Measurements from ENCODE around the gene CHST9.
"Not testable (repeated sequence)": the region's sequence is repeated elsewhere in the genome, so short reads cannot be mapped to it uniquely, and the experiment has no call there.

The CHST9 gene, protein sequence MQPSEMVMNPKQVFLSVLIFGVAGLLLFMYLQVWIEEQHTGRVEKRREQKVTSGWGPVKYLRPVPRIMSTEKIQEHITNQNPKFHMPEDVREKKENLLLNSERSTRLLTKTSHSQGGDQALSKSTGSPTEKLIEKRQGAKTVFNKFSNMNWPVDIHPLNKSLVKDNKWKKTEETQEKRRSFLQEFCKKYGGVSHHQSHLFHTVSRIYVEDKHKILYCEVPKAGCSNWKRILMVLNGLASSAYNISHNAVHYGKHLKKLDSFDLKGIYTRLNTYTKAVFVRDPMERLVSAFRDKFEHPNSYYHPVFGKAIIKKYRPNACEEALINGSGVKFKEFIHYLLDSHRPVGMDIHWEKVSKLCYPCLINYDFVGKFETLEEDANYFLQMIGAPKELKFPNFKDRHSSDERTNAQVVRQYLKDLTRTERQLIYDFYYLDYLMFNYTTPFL

GRCh38 chr18:27185025-27185763, at the start of gene CHST9:
TSS of gene CHST9 (minus strand) at chr18:27185308. CDS start at chr18:27142809, 42,499 bp downstream.
- DNase-seq (ENCODE audit: low read depth, low spot score): no peak
- H3K4me3 ChIP-seq (ENCODE audit: low read length): peak within 1 kb of the TSS; percentile 95
- no CpG with 5 or more reads among the region's 67 CpGs for WGBS (ENCODE audit: insufficient coverage, insufficient read length)

DNA sequence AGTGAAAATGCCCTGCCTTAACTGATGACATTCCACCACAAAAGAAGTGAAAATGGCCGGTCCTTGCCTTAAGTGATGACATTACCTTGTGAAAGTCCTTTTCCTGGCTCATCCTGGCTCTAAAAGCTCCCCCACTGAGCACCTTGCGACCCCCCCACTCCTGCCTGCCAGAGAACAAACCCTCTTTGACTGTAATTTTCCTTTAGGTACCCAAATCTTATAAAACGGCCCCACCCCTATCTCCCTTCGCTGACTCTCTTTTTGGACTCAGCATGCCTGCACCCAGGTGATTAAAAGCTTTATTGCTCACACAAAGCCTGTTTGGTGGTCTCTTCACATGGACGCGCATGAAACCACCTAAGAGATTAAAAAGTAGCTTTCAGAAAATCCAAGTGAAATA, 47.2 kb upstream of the CHST9 start:
- WGBS (ENCODE audit: insufficient coverage, insufficient read length): no CpG with 5 or more reads among the region's 6 CpGs
- H3K4me3 ChIP-seq (ENCODE audit: low read length); H3K4me1 ChIP-seq (ENCODE audit: control insufficient read depth, insufficient read depth, low read length); H3K27me3 ChIP-seq (ENCODE audit: control insufficient read depth, insufficient read depth, low read length); DNase-seq (ENCODE audit: low read depth, low spot score); H3K27ac ChIP-seq (ENCODE audit: low read length); H3K9me3 ChIP-seq (ENCODE audit: control insufficient read depth, insufficient read depth, low read length); H3K36me3 ChIP-seq (ENCODE audit: control insufficient read depth, insufficient read depth, low read length): not testable (repeated sequence)

More at GRCh38 chr18:27185025-27185763, at the start of gene CHST9:
- H3K9me3 ChIP-seq (ENCODE audit: control insufficient read depth, insufficient read depth, low read length): no peaks in the 10 kb centered on the region
- no peaks in the 10 kb centered on the region for H3K36me3 ChIP-seq (ENCODE audit: control insufficient read depth, insufficient read depth, low read length)
- H3K27ac ChIP-seq (ENCODE audit: low read length): no peak within 1 kb of the TSS
- H3K27me3 ChIP-seq (ENCODE audit: control insufficient read depth, insufficient read depth, low read length): no peaks in the 10 kb centered on the region
- no peaks in the 10 kb centered on the region for H3K4me1 ChIP-seq (ENCODE audit: control insufficient read depth, insufficient read depth, low read length)

DNA sequence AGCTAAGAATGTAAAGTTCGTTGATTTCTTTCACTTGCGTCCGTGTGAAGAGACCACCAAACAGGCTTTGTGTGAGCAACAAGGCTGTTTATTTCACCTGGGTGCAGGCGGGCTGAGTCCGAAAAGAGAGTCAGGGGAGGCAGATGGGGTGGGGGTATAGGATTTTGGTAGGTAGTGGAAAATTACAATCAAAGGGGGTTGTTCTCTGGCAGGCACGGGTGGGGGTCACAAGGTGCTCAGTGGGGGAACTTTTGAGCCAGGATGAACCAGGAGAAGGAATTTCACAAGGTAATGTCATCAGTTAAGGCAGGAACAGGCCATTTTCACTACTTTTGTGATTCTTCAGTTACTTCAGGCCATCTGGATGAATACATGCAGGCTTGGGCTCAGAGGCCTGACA, 46.6 kb upstream of the CHST9 start:
- H3K27me3 ChIP-seq (ENCODE audit: control insufficient read depth, insufficient read depth, low read length); H3K27ac ChIP-seq (ENCODE audit: low read length); DNase-seq (ENCODE audit: low read depth, low spot score); H3K4me3 ChIP-seq (ENCODE audit: low read length); H3K36me3 ChIP-seq (ENCODE audit: control insufficient read depth, insufficient read depth, low read length); H3K4me1 ChIP-seq (ENCODE audit: control insufficient read depth, insufficient read depth, low read length); H3K9me3 ChIP-seq (ENCODE audit: control insufficient read depth, insufficient read depth, low read length): not testable (repeated sequence)
- WGBS (ENCODE audit: insufficient coverage, insufficient read length): no CpG with 5 or more reads among the region's 6 CpGs

DNA sequence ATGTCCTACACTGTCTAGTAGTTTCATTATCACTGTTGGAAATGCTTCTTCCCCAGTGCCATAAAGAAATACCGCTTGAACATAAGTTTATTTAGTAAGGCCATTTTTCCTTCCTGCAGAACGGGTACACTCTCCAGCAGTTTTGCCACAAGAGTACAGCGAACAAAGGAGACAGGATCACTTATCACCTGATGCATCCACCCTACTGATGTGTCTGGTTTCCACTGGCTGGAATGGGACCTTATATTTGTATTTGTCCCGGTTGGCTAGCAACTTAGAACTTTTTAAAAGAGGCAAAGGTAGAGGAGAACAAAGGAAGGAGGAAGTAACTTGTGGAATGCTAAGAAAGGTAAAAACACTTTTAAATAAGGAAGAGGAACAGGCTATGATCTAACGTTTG, 46.1 kb upstream of the CHST9 start:
- DNase-seq (ENCODE audit: low read depth, low spot score); H3K27ac ChIP-seq (ENCODE audit: low read length); H3K36me3 ChIP-seq (ENCODE audit: control insufficient read depth, insufficient read depth, low read length); H3K27me3 ChIP-seq (ENCODE audit: control insufficient read depth, insufficient read depth, low read length); H3K4me3 ChIP-seq (ENCODE audit: low read length); H3K9me3 ChIP-seq (ENCODE audit: control insufficient read depth, insufficient read depth, low read length); H3K4me1 ChIP-seq (ENCODE audit: control insufficient read depth, insufficient read depth, low read length): not testable (repeated sequence)
- no CpG with 5 or more reads among the region's 5 CpGs for WGBS (ENCODE audit: insufficient coverage, insufficient read length)

DNA sequence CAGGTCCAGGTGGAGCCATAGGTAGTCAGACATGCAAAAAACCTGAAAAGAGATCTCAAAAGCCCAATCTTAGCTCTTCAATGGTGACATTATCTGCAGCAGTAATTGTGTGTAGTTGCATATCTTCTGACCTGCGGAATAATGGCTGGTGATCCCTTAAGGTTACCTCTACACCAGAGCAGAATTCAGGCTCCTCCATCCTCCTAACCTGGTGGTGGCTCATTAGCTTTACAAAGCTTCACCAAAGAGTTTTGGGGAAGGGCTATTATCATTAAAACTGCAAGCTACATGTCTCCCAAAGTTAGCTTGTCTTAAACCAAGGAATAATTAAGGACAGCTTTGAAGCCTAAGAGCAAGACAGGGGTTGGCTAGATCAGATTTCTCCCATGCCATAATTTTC, 42.6 kb upstream of the CHST9 start:
- Histone ChIP-seq H3K36me3 (ENCODE audit: control insufficient read depth, insufficient read depth, low read length) (no peaks in the 10 kb centered on the region), H3K4me3 (ENCODE audit: low read length) (no peak overlapping the region), H3K9me3 (ENCODE audit: control insufficient read depth, insufficient read depth, low read length) (no peaks in the 10 kb centered on the region), H3K27ac (ENCODE audit: low read length) (no peak overlapping the region), H3K4me1 (ENCODE audit: control insufficient read depth, insufficient read depth, low read length) (peaks cover 8% of the 10 kb centered on the region; the same call in 1 of the 2 replicates), H3K27me3 (ENCODE audit: control insufficient read depth, insufficient read depth, low read length) (no peaks in the 10 kb centered on the region)
- no CpG with 5 or more reads among the region's 1 CpG for WGBS (ENCODE audit: insufficient coverage, insufficient read length)
- DNase-seq (ENCODE audit: low read depth, low spot score): no peak

DNA sequence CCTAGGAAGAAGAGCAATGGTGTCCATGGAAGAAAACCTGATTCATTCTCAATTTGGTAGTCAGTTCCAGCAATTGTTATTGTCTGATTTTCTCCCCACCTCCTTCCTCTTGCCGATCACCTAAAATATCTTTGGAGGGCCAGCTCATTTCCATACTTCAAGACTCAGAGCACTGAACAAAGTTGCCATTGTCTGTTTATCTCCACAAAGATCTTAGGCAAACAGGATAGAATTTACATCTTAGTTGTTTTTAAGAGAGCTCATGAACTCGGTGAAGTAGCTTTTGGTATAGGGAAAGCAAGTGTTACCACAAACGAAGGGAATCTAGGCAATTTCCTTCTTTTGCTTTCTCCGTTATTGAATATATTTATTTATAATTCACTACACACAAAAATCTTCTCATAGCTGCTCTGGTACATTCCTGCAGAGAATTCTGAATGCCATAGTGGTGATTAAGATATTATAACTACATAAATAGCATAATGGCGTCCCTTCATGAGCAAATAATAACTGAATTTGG, 41.5 kb upstream of the CHST9 start:
- H3K27ac ChIP-seq (ENCODE audit: low read length): no peak overlapping the region
- H3K9me3 ChIP-seq (ENCODE audit: control insufficient read depth, insufficient read depth, low read length): no peaks in the 10 kb centered on the region
- H3K4me1 ChIP-seq (ENCODE audit: control insufficient read depth, insufficient read depth, low read length): peaks cover 8% of the 10 kb centered on the region; the same call in 1 of the 2 replicates
- WGBS (ENCODE audit: insufficient coverage, insufficient read length): no CpG with 5 or more reads among the region's 5 CpGs
- H3K36me3 ChIP-seq (ENCODE audit: control insufficient read depth, insufficient read depth, low read length): no peaks in the 10 kb centered on the region
- DNase-seq (ENCODE audit: low read depth, low spot score): no peak
- H3K4me3 ChIP-seq (ENCODE audit: low read length): no peak overlapping the region
- no peaks in the 10 kb centered on the region for H3K27me3 ChIP-seq (ENCODE audit: control insufficient read depth, insufficient read depth, low read length)

DNA sequence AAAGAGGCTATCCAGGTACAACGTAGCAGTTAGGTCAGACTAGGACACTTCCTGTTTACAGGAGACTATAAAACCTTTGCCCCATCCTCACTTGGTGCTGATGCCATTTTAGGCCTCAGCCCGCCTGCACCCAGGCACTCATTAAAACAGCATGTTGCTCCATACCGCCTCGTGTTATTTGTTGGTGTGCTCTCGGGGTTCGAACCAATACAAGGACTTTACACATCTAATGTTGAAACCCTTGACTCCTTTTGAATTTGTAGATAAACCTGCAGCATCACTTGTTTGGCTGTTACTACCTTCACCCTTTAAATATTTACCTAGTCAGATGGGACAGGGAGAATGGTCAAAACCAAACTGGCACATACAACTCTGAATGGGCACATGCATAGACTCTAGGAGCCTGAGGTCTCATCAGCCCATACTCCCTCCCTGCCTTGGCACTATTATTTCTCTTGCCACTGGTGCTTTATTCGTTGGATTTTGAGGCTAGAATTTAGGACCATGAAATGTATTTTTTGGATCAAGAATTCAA, 40.9 kb upstream of the CHST9 start:
- Histone ChIP-seq H3K4me3 (ENCODE audit: low read length) (no peak overlapping the region), H3K4me1 (ENCODE audit: control insufficient read depth, insufficient read depth, low read length) (peaks cover 7% of the 10 kb centered on the region; the same call in 1 of the 2 replicates), H3K27me3 (ENCODE audit: control insufficient read depth, insufficient read depth, low read length) (no peaks in the 10 kb centered on the region), H3K36me3 (ENCODE audit: control insufficient read depth, insufficient read depth, low read length) (no peaks in the 10 kb centered on the region), H3K27ac (ENCODE audit: low read length) (no peak overlapping the region), H3K9me3 (ENCODE audit: control insufficient read depth, insufficient read depth, low read length) (no peaks in the 10 kb centered on the region)
- DNase-seq (ENCODE audit: low read depth, low spot score): no peak
- no CpG with 5 or more reads among the region's 7 CpGs for WGBS (ENCODE audit: insufficient coverage, insufficient read length)

GRCh38 chr18:27223526-27224291, 38.6 kb upstream of the CHST9 start:
- no peaks in the 10 kb centered on the region for H3K9me3 ChIP-seq (ENCODE audit: control insufficient read depth, insufficient read depth, low read length)
- no CpG with 5 or more reads among the region's 4 CpGs for WGBS (ENCODE audit: insufficient coverage, insufficient read length)
- H3K4me1 ChIP-seq (ENCODE audit: control insufficient read depth, insufficient read depth, low read length): peaks cover 7% of the 10 kb centered on the region; the same call in 1 of the 2 replicates
- H3K4me3 ChIP-seq (ENCODE audit: low read length): no peak overlapping the region
- no peak for DNase-seq (ENCODE audit: low read depth, low spot score)
- H3K27ac ChIP-seq (ENCODE audit: low read length): no peak overlapping the region
- no peaks in the 10 kb centered on the region for H3K27me3 ChIP-seq (ENCODE audit: control insufficient read depth, insufficient read depth, low read length)
- H3K36me3 ChIP-seq (ENCODE audit: control insufficient read depth, insufficient read depth, low read length): no peaks in the 10 kb centered on the region

DNA sequence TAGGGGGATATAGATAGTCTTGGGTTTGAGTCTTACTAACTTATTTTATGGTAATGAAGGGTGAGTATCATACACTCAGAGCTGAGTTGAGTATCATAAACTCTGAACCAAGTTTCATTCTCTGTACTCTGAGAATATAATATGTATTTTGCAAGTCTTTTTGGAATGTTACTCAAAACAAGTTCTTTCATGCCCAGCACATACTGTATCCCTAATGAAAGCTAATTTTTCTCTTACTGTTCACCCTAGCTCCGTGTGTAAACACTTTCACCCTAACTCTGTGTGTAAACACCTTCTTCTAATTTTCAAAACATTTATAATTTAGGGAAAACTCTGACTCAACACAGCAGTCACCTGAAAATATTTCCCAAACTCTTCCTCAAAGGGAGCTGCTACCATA, 29.7 kb upstream of the CHST9 start:
- 0 out of 2 replicates have a peak, but pooled peaks cover 1% of the 10 kb centered on the region for H3K4me1 ChIP-seq (ENCODE audit: control insufficient read depth, insufficient read depth, low read length)
- WGBS (ENCODE audit: insufficient coverage, insufficient read length): 100% methylated on average over 1 of the region's 1 CpG
- no peak overlapping the region for H3K4me3 ChIP-seq (ENCODE audit: low read length)
- H3K9me3 ChIP-seq (ENCODE audit: control insufficient read depth, insufficient read depth, low read length): no peaks in the 10 kb centered on the region
- no peaks in the 10 kb centered on the region for H3K36me3 ChIP-seq (ENCODE audit: control insufficient read depth, insufficient read depth, low read length)
- H3K27ac ChIP-seq (ENCODE audit: low read length): no peak overlapping the region
- DNase-seq (ENCODE audit: low read depth, low spot score): no peak
- no peaks in the 10 kb centered on the region for H3K27me3 ChIP-seq (ENCODE audit: control insufficient read depth, insufficient read depth, low read length)

Measured in iPS DF 6.9 (cell line).